ENCODE results near the gene TNRC18.
"Not testable (repeated sequence)": the region's sequence is repeated elsewhere in the genome, so short reads cannot be mapped to it uniquely, and the experiment has no call there.

TNRC18 gene, protein sequence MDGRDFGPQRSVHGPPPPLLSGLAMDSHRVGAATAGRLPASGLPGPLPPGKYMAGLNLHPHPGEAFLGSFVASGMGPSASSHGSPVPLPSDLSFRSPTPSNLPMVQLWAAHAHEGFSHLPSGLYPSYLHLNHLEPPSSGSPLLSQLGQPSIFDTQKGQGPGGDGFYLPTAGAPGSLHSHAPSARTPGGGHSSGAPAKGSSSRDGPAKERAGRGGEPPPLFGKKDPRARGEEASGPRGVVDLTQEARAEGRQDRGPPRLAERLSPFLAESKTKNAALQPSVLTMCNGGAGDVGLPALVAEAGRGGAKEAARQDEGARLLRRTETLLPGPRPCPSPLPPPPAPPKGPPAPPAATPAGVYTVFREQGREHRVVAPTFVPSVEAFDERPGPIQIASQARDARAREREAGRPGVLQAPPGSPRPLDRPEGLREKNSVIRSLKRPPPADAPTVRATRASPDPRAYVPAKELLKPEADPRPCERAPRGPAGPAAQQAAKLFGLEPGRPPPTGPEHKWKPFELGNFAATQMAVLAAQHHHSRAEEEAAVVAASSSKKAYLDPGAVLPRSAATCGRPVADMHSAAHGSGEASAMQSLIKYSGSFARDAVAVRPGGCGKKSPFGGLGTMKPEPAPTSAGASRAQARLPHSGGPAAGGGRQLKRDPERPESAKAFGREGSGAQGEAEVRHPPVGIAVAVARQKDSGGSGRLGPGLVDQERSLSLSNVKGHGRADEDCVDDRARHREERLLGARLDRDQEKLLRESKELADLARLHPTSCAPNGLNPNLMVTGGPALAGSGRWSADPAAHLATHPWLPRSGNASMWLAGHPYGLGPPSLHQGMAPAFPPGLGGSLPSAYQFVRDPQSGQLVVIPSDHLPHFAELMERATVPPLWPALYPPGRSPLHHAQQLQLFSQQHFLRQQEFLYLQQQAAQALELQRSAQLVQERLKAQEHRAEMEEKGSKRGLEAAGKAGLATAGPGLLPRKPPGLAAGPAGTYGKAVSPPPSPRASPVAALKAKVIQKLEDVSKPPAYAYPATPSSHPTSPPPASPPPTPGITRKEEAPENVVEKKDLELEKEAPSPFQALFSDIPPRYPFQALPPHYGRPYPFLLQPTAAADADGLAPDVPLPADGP (N-terminal part only)

DNA sequence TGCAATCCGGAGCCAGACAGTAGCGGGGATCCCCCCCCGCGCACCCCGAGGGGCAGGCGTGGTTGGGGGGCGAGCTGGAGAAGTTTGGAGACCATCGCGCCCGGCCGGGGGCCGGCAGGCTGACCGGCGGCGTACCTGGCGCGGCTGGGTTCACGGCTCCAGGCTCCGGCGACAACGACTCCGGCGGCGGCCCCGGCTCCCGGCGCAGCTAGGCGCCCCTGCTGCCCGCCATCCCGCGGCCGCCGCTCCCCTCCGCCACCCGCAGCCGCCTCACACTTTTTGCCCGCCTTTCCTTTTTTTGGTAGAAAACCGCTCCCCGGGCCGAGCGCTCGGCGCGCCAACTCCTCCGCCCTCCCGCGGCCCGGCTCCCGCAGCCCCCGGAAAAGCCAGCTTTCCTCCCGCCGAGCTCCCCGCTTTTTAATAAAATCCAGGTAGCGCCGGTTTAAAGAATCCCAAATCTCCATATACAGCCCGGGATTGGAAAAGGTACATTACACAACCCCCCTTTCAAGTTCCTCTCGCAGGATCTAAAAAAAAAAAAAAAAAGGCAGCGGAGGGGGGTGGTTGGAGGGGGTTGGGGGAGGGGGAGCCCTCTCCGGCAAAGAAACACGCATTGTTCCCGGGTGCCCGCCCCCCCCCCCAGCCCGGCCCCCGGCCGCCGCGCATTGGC, at the start of gene TNRC18:
TSS of gene TNRC18 (minus strand) at position 529 of the 670 bp plus-strand sequence. CDS start 2,588 bp downstream, outside the sequence.
- H3K36me3 ChIP-seq (ENCODE audit: control insufficient read depth in 2 of 2, insufficient read depth in 2 of 2, low read length in 2 of 2) = no peaks in the 10 kb centered on the region
- H3K4me3 ChIP-seq (ENCODE audit: low read length in 2 of 2) = peak within 1 kb of the TSS; percentile 88 to 90
- H3K4me1 ChIP-seq (ENCODE audit: control insufficient read depth, insufficient read depth, low read length) = peaks cover 31% of the 10 kb centered on the region
- peak within 1 kb of the TSS; percentile 93 to 95 for H3K9ac ChIP-seq (ENCODE audit: low read length in 2 of 2)
- peak within 1 kb of the TSS; percentile 97 for H3K27ac ChIP-seq (ENCODE audit: low read length)
- H3K27me3 ChIP-seq (ENCODE audit: control insufficient read depth in 1 of 2, insufficient read depth in 2 of 2, low read length in 2 of 2) = no peaks in the 10 kb centered on the region
- no peaks in the 10 kb centered on the region for H3K9me3 ChIP-seq (ENCODE audit: control insufficient read depth in 2 of 2, low read length in 2 of 2)

- Histone ChIP-seq H3K4me3 (ENCODE audit: low read length in 2 of 2) (no peak overlapping the region), H3K9ac (ENCODE audit: low read length in 2 of 2) (no peak overlapping the region), H3K27me3 (ENCODE audit: control insufficient read depth in 1 of 2, insufficient read depth in 2 of 2, low read length in 2 of 2) (no peaks in the 10 kb centered on the region), H3K27ac (ENCODE audit: low read length) (no peak overlapping the region), H3K9me3 (ENCODE audit: control insufficient read depth in 2 of 2, low read length in 2 of 2) (no peaks in the 10 kb centered on the region), H3K4me1 (ENCODE audit: control insufficient read depth, insufficient read depth, low read length) (peaks cover under 1% of the 10 kb centered on the region), H3K36me3 (ENCODE audit: control insufficient read depth in 2 of 2, insufficient read depth in 2 of 2, low read length in 2 of 2) (no peaks in the 10 kb centered on the region)
These were observed 49.0 kb upstream of the TNRC18 start for GRCh38 chr7:5472432-5473315.

- not testable (repeated sequence) for H3K27me3 ChIP-seq (ENCODE audit: control insufficient read depth in 1 of 2, insufficient read depth in 2 of 2, low read length in 2 of 2); H3K4me3 ChIP-seq (ENCODE audit: low read length in 2 of 2); H3K27ac ChIP-seq (ENCODE audit: low read length); H3K36me3 ChIP-seq (ENCODE audit: control insufficient read depth in 2 of 2, insufficient read depth in 2 of 2, low read length in 2 of 2); H3K9me3 ChIP-seq (ENCODE audit: control insufficient read depth in 2 of 2, low read length in 2 of 2); H3K4me1 ChIP-seq (ENCODE audit: control insufficient read depth, insufficient read depth, low read length); H3K9ac ChIP-seq (ENCODE audit: low read length in 2 of 2)
These were observed 48.0 kb upstream of the TNRC18 start for GRCh38 chr7:5471623-5472022.

GRCh38 chr7:5470816-5471215, 47.2 kb upstream of the TNRC18 start:
- no peak overlapping the region for H3K4me3 ChIP-seq (ENCODE audit: low read length in 2 of 2)
- H3K27me3 ChIP-seq (ENCODE audit: control insufficient read depth in 1 of 2, insufficient read depth in 2 of 2, low read length in 2 of 2) = no peaks in the 10 kb centered on the region
- no peaks in the 10 kb centered on the region for H3K9me3 ChIP-seq (ENCODE audit: control insufficient read depth in 2 of 2, low read length in 2 of 2)
- H3K9ac ChIP-seq (ENCODE audit: low read length in 2 of 2) = no peak overlapping the region
- H3K27ac ChIP-seq (ENCODE audit: low read length) = no peak overlapping the region
- no peaks in the 10 kb centered on the region for H3K4me1 ChIP-seq (ENCODE audit: control insufficient read depth, insufficient read depth, low read length)
- no peaks in the 10 kb centered on the region for H3K36me3 ChIP-seq (ENCODE audit: control insufficient read depth in 2 of 2, insufficient read depth in 2 of 2, low read length in 2 of 2)

- H3K4me1 ChIP-seq (ENCODE audit: control insufficient read depth, insufficient read depth, low read length) = no peaks in the 10 kb centered on the region
- H3K9me3 ChIP-seq (ENCODE audit: control insufficient read depth in 2 of 2, low read length in 2 of 2) = no peaks in the 10 kb centered on the region
- no peak overlapping the region for H3K4me3 ChIP-seq (ENCODE audit: low read length in 2 of 2)
- no peaks in the 10 kb centered on the region for H3K36me3 ChIP-seq (ENCODE audit: control insufficient read depth in 2 of 2, insufficient read depth in 2 of 2, low read length in 2 of 2)
- no peak overlapping the region for H3K27ac ChIP-seq (ENCODE audit: low read length)
- H3K27me3 ChIP-seq (ENCODE audit: control insufficient read depth in 1 of 2, insufficient read depth in 2 of 2, low read length in 2 of 2) = no peaks in the 10 kb centered on the region
- H3K9ac ChIP-seq (ENCODE audit: low read length in 2 of 2) = no peak overlapping the region
These were observed 46.5 kb upstream of the TNRC18 start for GRCh38 chr7:5470167-5470532.

GRCh38 chr7:5469375-5470166, 45.9 kb upstream of the TNRC18 start:
- no peak overlapping the region for H3K9ac ChIP-seq (ENCODE audit: low read length in 2 of 2)
- no peaks in the 10 kb centered on the region for H3K36me3 ChIP-seq (ENCODE audit: control insufficient read depth in 2 of 2, insufficient read depth in 2 of 2, low read length in 2 of 2)
- no peak overlapping the region for H3K4me3 ChIP-seq (ENCODE audit: low read length in 2 of 2)
- H3K9me3 ChIP-seq (ENCODE audit: control insufficient read depth in 2 of 2, low read length in 2 of 2) = no peaks in the 10 kb centered on the region
- no peaks in the 10 kb centered on the region for H3K4me1 ChIP-seq (ENCODE audit: control insufficient read depth, insufficient read depth, low read length)
- H3K27ac ChIP-seq (ENCODE audit: low read length) = no peak overlapping the region
- no peaks in the 10 kb centered on the region for H3K27me3 ChIP-seq (ENCODE audit: control insufficient read depth in 1 of 2, insufficient read depth in 2 of 2, low read length in 2 of 2)

GRCh38 chr7:5467645-5468044, 44.0 kb upstream of the TNRC18 start:
- no peak overlapping the region for H3K9ac ChIP-seq (ENCODE audit: low read length in 2 of 2)
- no peaks in the 10 kb centered on the region for H3K27me3 ChIP-seq (ENCODE audit: control insufficient read depth in 1 of 2, insufficient read depth in 2 of 2, low read length in 2 of 2)
- H3K4me1 ChIP-seq (ENCODE audit: control insufficient read depth, insufficient read depth, low read length) = no peaks in the 10 kb centered on the region
- H3K36me3 ChIP-seq (ENCODE audit: control insufficient read depth in 2 of 2, insufficient read depth in 2 of 2, low read length in 2 of 2) = no peaks in the 10 kb centered on the region
- no peaks in the 10 kb centered on the region for H3K9me3 ChIP-seq (ENCODE audit: control insufficient read depth in 2 of 2, low read length in 2 of 2)
- H3K27ac ChIP-seq (ENCODE audit: low read length) = no peak overlapping the region
- H3K4me3 ChIP-seq (ENCODE audit: low read length in 2 of 2) = no peak overlapping the region

GRCh38 chr7:5466551-5466950, 42.9 kb upstream of the TNRC18 start:
- Histone ChIP-seq H3K36me3 (ENCODE audit: control insufficient read depth in 2 of 2, insufficient read depth in 2 of 2, low read length in 2 of 2) (no peaks in the 10 kb centered on the region), H3K27me3 (ENCODE audit: control insufficient read depth in 1 of 2, insufficient read depth in 2 of 2, low read length in 2 of 2) (no peaks in the 10 kb centered on the region), H3K9me3 (ENCODE audit: control insufficient read depth in 2 of 2, low read length in 2 of 2) (no peaks in the 10 kb centered on the region), H3K4me3 (ENCODE audit: low read length in 2 of 2) (no peak overlapping the region), H3K9ac (ENCODE audit: low read length in 2 of 2) (no peak overlapping the region), H3K27ac (ENCODE audit: low read length) (no peak overlapping the region), H3K4me1 (ENCODE audit: control insufficient read depth, insufficient read depth, low read length) (no peaks in the 10 kb centered on the region)

GRCh38 chr7:5463031-5463430, 39.4 kb upstream of the TNRC18 start:
- Histone ChIP-seq H3K27me3 (ENCODE audit: control insufficient read depth in 1 of 2, insufficient read depth in 2 of 2, low read length in 2 of 2) (no peaks in the 10 kb centered on the region), H3K9ac (ENCODE audit: low read length in 2 of 2) (no peak overlapping the region), H3K36me3 (ENCODE audit: control insufficient read depth in 2 of 2, insufficient read depth in 2 of 2, low read length in 2 of 2) (no peaks in the 10 kb centered on the region), H3K9me3 (ENCODE audit: control insufficient read depth in 2 of 2, low read length in 2 of 2) (no peaks in the 10 kb centered on the region), H3K4me1 (ENCODE audit: control insufficient read depth, insufficient read depth, low read length) (peaks cover under 1% of the 10 kb centered on the region), H3K4me3 (ENCODE audit: low read length in 2 of 2) (no peak overlapping the region), H3K27ac (ENCODE audit: low read length) (no peak overlapping the region)
